ENCODE measurements around the gene NRXN3. TPM values are rescaled to one million over a fixed set of nuclear protein-coding genes. Genes with fewer than 3 reads are reported as not detected.

The NRXN3 gene
- total and polyA plus RNA-seq, 2 experiments from 2014 or later = 0.08 to 0.11 TPM

DNA sequence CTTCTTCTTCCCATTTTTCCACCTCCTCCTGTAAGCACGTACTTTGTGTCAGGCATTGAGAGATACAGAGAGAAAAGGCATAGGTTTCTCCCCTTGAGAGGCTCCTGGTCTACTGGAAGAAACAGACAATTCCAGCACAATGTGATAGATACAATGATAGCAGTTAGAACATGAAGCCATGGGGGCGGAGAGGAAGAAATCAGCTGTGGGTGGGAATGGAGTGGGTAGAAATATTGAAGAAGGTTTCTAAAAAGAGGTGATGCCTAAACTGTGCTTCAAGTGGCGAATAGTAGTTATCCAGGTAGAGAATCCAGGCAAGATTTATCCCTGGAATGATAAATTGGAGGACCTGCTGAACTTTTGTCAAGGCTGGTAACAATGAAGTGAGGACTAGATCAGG is 528.8 kb downstream of the NRXN3 start:
- no peak for DNase-seq
- Histone ChIP-seq H3K9ac (no peak overlapping the region), H3K79me2 (ENCODE audit: insufficient read depth) (no peaks in the 10 kb centered on the region), H3K27ac (no peak overlapping the region), H3K4me2 (ENCODE audit: unreplicated experiment) (no peak overlapping the region), H3K36me3 (ENCODE audit: low read depth) (no peaks in the 10 kb centered on the region), H2AFZ (no peak overlapping the region), H3K4me3 (no peak overlapping the region), H3F3A (ENCODE audit: insufficient read depth) (no peaks in the 10 kb centered on the region), H4K20me1 (ENCODE audit: insufficient read depth) (no peaks in the 10 kb centered on the region), H3K9me3 (ENCODE audit: low read depth) (no peaks in the 10 kb centered on the region), H3K9me2 (ENCODE audit: insufficient read depth) (no peaks in the 10 kb centered on the region), H3K4me1 (ENCODE audit: insufficient read depth) (no peaks in the 10 kb centered on the region), H3K27me3 (replicated peaks; ENCODE audit: insufficient read depth) (peaks cover 10% of the 10 kb centered on the region)
- WGBS, 2 experiments (ENCODE audit: low coverage in 1 of 2, low lambda C conversion rate in 2 of 2, missing lambda C conversion rate in 2 of 2) = 24 to 26% methylated on average over 3 of the region's 3 CpGs
- no peak for TF ChIP-seq EZH2 (IDR thresholded peaks at IDR 0.05; ENCODE audit: insufficient read depth, poor library complexity, severe bottlenecking)
- TF ChIP-seq EZH2phosphoT487 (IDR thresholded peaks at IDR 0.05; ENCODE audit: insufficient read depth, low read depth) = no peak
- in situ Hi-C loops (cut with MboI) = no loop called here

DNA sequence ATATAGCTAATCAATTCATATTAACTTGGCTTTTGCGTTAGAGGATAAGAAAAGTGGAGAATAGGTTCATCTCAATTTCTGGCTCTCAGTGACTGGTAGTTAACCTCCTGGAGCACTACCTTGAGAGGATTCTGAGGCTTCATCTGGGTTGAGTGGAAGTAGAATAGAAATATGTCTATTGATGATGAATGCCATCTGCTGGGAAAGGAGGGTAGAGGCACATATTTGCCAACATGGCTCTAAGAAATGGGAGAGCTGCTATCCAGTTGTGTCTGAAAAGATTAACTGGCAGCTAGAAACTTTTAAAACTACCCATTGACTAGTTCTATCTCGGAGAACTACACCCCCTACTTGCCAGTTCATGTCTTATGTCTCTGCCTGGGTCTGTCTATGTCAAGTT is 530.1 kb downstream of the NRXN3 start:
- Histone ChIP-seq H3K4me2 (ENCODE audit: unreplicated experiment) (no peak overlapping the region), H3K9me3 (ENCODE audit: low read depth) (no peaks in the 10 kb centered on the region), H3K4me1 (ENCODE audit: insufficient read depth) (no peaks in the 10 kb centered on the region), H3K27me3 (replicated peaks; ENCODE audit: insufficient read depth) (peaks cover 1% of the 10 kb centered on the region), H3K27ac (no peak overlapping the region), H2AFZ (no peak overlapping the region), H3K9me2 (ENCODE audit: insufficient read depth) (no peaks in the 10 kb centered on the region), H3K4me3 (no peak overlapping the region), H3K79me2 (ENCODE audit: insufficient read depth) (no peaks in the 10 kb centered on the region), H3K9ac (no peak overlapping the region), H4K20me1 (ENCODE audit: insufficient read depth) (no peaks in the 10 kb centered on the region), H3K36me3 (ENCODE audit: low read depth) (no peaks in the 10 kb centered on the region), H3F3A (ENCODE audit: insufficient read depth) (no peaks in the 10 kb centered on the region)
- in situ Hi-C loops (cut with MboI) = no loop called here
- 22 to 40% methylated on average over 2 of the region's 2 CpGs for WGBS, 2 experiments (ENCODE audit: low coverage in 1 of 2, low lambda C conversion rate in 2 of 2, missing lambda C conversion rate in 2 of 2)
- DNase-seq = peak; percentile 33
- no peak for TF ChIP-seq EZH2 (IDR thresholded peaks at IDR 0.05; ENCODE audit: insufficient read depth, poor library complexity, severe bottlenecking)
- no peak for TF ChIP-seq EZH2phosphoT487 (IDR thresholded peaks at IDR 0.05; ENCODE audit: insufficient read depth, low read depth)

DNA sequence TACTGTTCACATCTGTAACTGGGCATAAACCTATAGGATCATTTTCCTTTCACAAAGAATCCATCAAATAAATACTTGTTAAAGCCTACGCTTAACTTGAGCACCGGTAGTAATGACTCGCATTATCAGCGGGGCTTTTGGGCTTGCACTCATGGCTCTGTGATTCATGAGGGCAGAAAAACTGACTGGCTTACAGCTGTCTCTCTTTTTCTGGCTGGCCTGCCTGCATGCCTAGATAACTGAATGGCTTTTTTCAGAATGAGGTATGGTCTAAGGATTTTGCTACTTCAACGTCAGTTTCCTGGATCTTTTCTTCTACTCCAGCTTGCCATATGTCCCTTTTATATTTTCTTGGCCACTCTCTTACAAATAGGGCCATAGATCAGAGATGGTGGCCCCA is 531.1 kb downstream of the NRXN3 start:
- TF ChIP-seq EZH2phosphoT487 (IDR thresholded peaks at IDR 0.05; ENCODE audit: insufficient read depth, low read depth) (no peak), EZH2 (IDR thresholded peaks at IDR 0.05; ENCODE audit: insufficient read depth, poor library complexity, severe bottlenecking) (no peak)
- Histone ChIP-seq H3K9me2 (ENCODE audit: insufficient read depth) (no peaks in the 10 kb centered on the region), H3F3A (ENCODE audit: insufficient read depth) (no peaks in the 10 kb centered on the region), H3K9ac (no peak overlapping the region), H3K27ac (no peak overlapping the region), H3K4me2 (ENCODE audit: unreplicated experiment) (no peak overlapping the region), H3K27me3 (replicated peaks; ENCODE audit: insufficient read depth) (peaks cover 6% of the 10 kb centered on the region; the same call in 1 of the 2 replicates), H3K36me3 (ENCODE audit: low read depth) (no peaks in the 10 kb centered on the region), H3K79me2 (ENCODE audit: insufficient read depth) (no peaks in the 10 kb centered on the region), H3K4me1 (ENCODE audit: insufficient read depth) (no peaks in the 10 kb centered on the region), H3K4me3 (no peak overlapping the region), H4K20me1 (ENCODE audit: insufficient read depth) (no peaks in the 10 kb centered on the region), H3K9me3 (ENCODE audit: low read depth) (no peaks in the 10 kb centered on the region), H2AFZ (no peak overlapping the region)
- peak; percentile 66 for DNase-seq
- 15 to 25% methylated on average over 5 of the region's 5 CpGs for WGBS, 2 experiments (ENCODE audit: low coverage in 1 of 2, low lambda C conversion rate in 2 of 2, missing lambda C conversion rate in 2 of 2)
- in situ Hi-C loops (cut with MboI) = no loop called here

DNA sequence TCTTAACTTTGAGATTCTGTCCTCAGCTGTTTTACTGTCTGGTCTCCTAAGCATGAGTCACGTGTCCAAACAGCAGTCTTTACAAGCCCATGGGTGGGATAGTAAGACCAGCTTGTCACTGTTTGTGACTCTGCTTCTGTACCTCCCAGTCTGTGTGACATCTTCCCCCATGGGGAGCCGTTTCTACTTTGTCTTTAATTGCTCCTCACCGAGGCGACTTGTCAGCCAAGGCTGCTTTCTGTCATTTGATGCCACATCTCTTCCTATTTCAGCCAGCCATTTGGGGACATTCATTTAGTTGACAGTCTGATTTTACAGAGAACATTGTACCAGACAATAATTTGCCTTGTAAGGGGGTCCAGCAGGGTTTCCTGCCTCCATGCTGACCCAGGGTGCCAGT is 534.8 kb downstream of the NRXN3 start:
- Histone ChIP-seq H2AFZ (no peak overlapping the region), H3K9me3 (ENCODE audit: low read depth) (no peaks in the 10 kb centered on the region), H3K9me2 (ENCODE audit: insufficient read depth) (no peaks in the 10 kb centered on the region), H3K4me1 (ENCODE audit: insufficient read depth) (no peaks in the 10 kb centered on the region), H3K27me3 (replicated peaks; ENCODE audit: insufficient read depth) (peaks cover 6% of the 10 kb centered on the region; the same call in 1 of the 2 replicates), H4K20me1 (ENCODE audit: insufficient read depth) (no peaks in the 10 kb centered on the region), H3K79me2 (ENCODE audit: insufficient read depth) (no peaks in the 10 kb centered on the region), H3F3A (ENCODE audit: insufficient read depth) (no peaks in the 10 kb centered on the region), H3K36me3 (ENCODE audit: low read depth) (no peaks in the 10 kb centered on the region), H3K4me2 (ENCODE audit: unreplicated experiment) (no peak overlapping the region), H3K27ac (no peak overlapping the region), H3K9ac (no peak overlapping the region), H3K4me3 (no peak overlapping the region)
- TF ChIP-seq EZH2phosphoT487 (IDR thresholded peaks at IDR 0.05; ENCODE audit: insufficient read depth, low read depth) (no peak), EZH2 (IDR thresholded peaks at IDR 0.05; ENCODE audit: insufficient read depth, poor library complexity, severe bottlenecking) (no peak)
- 9 to 21% methylated on average over 4 of the region's 4 CpGs for WGBS, 2 experiments (ENCODE audit: low coverage in 1 of 2, low lambda C conversion rate in 2 of 2, missing lambda C conversion rate in 2 of 2)
- DNase-seq = no peak
- in situ Hi-C loops (cut with MboI) = no loop called here

DNA sequence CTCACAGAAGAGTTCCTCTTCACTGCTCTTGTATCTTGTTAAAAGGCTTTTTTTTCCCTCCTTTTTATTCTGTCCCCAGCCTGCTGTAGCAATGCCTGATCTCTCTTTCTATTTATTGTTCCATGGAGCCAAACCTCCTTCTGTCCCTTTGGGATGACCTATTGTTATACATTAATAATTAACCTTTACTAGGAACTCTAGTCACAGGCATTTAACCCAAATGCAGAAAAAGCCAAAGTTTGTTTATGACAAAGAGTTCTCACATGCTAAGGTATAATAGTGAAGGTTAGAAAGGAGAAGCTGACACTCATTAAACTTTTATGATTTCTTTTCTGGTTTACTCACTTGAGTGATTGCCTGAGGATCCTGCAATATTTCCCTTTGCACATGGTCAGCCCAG is 535.8 kb downstream of the NRXN3 start:
- no peak overlapping the region for H3K4me3 ChIP-seq
- H3K36me3 ChIP-seq (ENCODE audit: low read depth) = no peaks in the 10 kb centered on the region
- no peaks in the 10 kb centered on the region for H3K9me3 ChIP-seq (ENCODE audit: low read depth)
- no peak overlapping the region for H3K9ac ChIP-seq
- H3K4me1 ChIP-seq (ENCODE audit: insufficient read depth) = no peaks in the 10 kb centered on the region
- no peaks in the 10 kb centered on the region for H4K20me1 ChIP-seq (ENCODE audit: insufficient read depth)
- no peak overlapping the region for H2AFZ ChIP-seq
- no peak overlapping the region for H3K4me2 ChIP-seq (ENCODE audit: unreplicated experiment)
- H3K9me2 ChIP-seq (ENCODE audit: insufficient read depth) = no peaks in the 10 kb centered on the region
- no peaks in the 10 kb centered on the region for H3F3A ChIP-seq (ENCODE audit: insufficient read depth)
- no peak for DNase-seq
- in situ Hi-C loops (cut with MboI) = no loop called here
- peaks cover 6% of the 10 kb centered on the region; the same call in 1 of the 2 replicates for H3K27me3 ChIP-seq (replicated peaks; ENCODE audit: insufficient read depth)
- H3K79me2 ChIP-seq (ENCODE audit: insufficient read depth) = no peaks in the 10 kb centered on the region
- no peak overlapping the region for H3K27ac ChIP-seq
- TF ChIP-seq EZH2 (IDR thresholded peaks at IDR 0.05; ENCODE audit: insufficient read depth, poor library complexity, severe bottlenecking) = no peak
- TF ChIP-seq EZH2phosphoT487 (IDR thresholded peaks at IDR 0.05; ENCODE audit: insufficient read depth, low read depth) = no peak
